Muscle layer of colon (tissue), 2 donors: ENCODE measurements around the gene PTPRO.
"Not testable (repeated sequence)": the region's sequence is repeated elsewhere in the genome, so short reads cannot be mapped to it uniquely, and the experiment has no call there.

Experiments
- H3K27ac ChIP-seq: one replicate; pipeline ENCODE4 v1.7.0; 2013; ENCODE audit warnings: low read depth, mild to moderate bottlenecking, low read length, moderate library complexity
- H3K27me3 ChIP-seq, 2 donors: one replicate each; pipeline ENCODE4 v1.7.0; 2013; ENCODE audit warnings: low read length in 2 of 2, mild to moderate bottlenecking in 2 of 2; ENCODE audit not compliant: insufficient read depth in 2 of 2, control insufficient read depth in 1 of 2
- H3K36me3 ChIP-seq: one replicate; pipeline ENCODE4 v1.7.0; 2013; ENCODE audit warnings: mild to moderate bottlenecking, low read length; ENCODE audit not compliant: insufficient read depth
- H3K4me1 ChIP-seq: one replicate; pipeline ENCODE4 v1.7.0; 2013; ENCODE audit warnings: mild to moderate bottlenecking, low read length; ENCODE audit not compliant: insufficient read depth
- H3K4me3 ChIP-seq, 2 donors: one replicate each; pipeline ENCODE4 v1.7.0; 2013; ENCODE audit warnings: low read length in 2 of 2, low read depth in 1 of 2, mild to moderate bottlenecking in 1 of 2, moderate library complexity in 1 of 2
- H3K9ac ChIP-seq: one replicate; pipeline ENCODE4 v1.7.0; 2013; ENCODE audit warnings: low read length
- H3K9me3 ChIP-seq: one replicate; pipeline ENCODE4 v1.7.0; 2013; ENCODE audit warnings: mild to moderate bottlenecking, low read length
- donor health status: abdominal sarcoma.
- donor health status: Adenocarcinoma of cecum.

The PTPRO gene

DNA sequence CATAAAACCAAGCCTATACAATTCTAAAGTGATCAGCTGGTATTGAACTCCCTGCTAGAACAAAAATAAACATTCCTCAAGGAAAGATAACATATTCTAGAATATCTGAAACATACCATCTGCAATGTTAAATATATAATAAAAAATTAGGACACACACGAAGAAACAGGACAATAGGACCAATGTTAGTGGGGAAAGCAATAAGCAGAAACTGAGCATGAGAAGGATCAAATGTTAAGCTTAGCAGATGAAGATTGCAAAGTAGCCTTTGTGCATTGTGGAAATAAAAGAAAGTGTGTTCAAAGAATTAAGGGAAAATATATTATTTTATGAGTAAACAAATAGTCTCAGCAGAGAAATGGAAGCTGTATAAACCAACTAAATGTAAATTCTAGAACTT, 286.1 kb downstream of the PTPRO start:
- Histone ChIP-seq H3K9me3 (no peaks in the 10 kb centered on the region), H3K4me1 (no peaks in the 10 kb centered on the region), H3K27me3 (no peaks in the 10 kb centered on the region), H3K9ac (no peak overlapping the region), H3K36me3 (no peaks in the 10 kb centered on the region), H3K27ac (no peak overlapping the region), H3K4me3 (no peak overlapping the region)

DNA sequence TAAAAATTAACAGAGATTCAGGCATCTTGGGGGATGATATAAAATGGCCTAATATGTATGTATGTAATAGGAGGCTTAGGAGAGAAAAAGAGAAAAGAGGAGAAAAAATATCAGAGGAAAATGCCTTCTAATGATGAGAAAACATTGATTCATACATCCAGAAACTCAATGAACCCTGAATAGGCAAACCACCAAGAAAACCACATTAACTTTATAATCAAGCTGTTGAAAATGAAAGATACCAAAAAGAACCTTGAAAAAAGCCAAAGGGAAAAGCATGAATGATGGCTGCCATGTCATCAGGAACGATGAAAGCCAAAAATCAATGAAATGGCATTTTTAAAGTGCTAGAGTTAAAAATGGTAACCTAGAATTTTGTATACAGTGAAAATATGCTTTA, 286.6 kb downstream of the PTPRO start:
- no peaks in the 10 kb centered on the region for H3K9me3 ChIP-seq
- no peaks in the 10 kb centered on the region for H3K27me3 ChIP-seq
- H3K4me1 ChIP-seq = no peaks in the 10 kb centered on the region
- no peaks in the 10 kb centered on the region for H3K36me3 ChIP-seq
- no peak overlapping the region for H3K27ac ChIP-seq
- H3K9ac ChIP-seq = no peak overlapping the region
- H3K4me3 ChIP-seq = no peak overlapping the region

- no peaks in the 10 kb centered on the region for H3K4me1 ChIP-seq
- no peaks in the 10 kb centered on the region for H3K9me3 ChIP-seq
- no peaks in the 10 kb centered on the region for H3K36me3 ChIP-seq
- no peak overlapping the region for H3K9ac ChIP-seq
- no peak overlapping the region for H3K27ac ChIP-seq
- H3K27me3 ChIP-seq = no peaks in the 10 kb centered on the region
- H3K4me3 ChIP-seq = no peak overlapping the region
Measured at GRCh38 chr12:15613981-15614380, 291.7 kb downstream of the PTPRO start.

- not testable (repeated sequence) for H3K9me3 ChIP-seq, H3K27me3 ChIP-seq, H3K9ac ChIP-seq, H3K36me3 ChIP-seq, H3K4me3 ChIP-seq, H3K4me1 ChIP-seq, H3K27ac ChIP-seq
Measured at GRCh38 chr12:15616495-15616894, 294.2 kb downstream of the PTPRO start.

DNA sequence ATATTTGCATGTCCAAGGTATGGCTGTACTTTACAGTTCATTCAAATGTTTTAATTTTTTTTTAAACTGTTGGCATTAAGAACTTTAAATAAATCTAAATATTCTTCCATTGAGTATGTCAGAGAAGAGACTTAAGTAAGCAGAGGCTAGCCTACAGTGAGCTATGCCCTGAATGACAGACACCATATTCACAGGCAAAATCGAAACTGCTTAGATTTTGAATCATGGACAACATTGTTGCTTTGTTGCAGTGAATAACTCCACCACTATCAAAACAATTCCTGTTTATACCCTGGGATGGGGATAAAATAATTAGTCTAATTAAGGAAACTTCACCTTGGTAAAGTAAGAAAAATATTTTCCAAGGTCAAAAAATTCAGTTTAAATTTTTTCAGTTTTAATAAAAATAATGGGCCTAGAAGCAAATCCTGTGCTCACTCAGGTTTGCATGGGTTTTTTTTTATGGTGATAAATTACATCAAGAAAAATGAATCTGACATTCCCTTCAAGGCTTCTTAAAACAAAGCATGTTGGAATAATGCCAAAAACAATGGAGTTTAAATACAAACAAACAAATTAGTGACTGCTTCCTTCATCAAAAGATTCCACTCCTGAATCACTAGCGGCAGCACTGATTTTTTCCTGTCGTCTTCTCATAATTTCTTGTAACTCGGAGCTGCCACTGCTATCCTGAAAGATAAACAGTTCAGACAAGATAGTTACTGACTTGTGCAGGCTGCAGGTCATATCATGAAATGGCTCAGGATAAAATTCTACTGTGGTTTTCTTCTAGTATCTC, 298.6 kb downstream of the PTPRO start:
- Histone ChIP-seq H3K9me3 (no peaks in the 10 kb centered on the region), H3K27ac (no peak overlapping the region), H3K27me3 (no peaks in the 10 kb centered on the region), H3K36me3 (peaks cover 14% of the 10 kb centered on the region), H3K4me1 (no peaks in the 10 kb centered on the region), H3K4me3 (no peak overlapping the region), H3K9ac (no peak overlapping the region)

DNA sequence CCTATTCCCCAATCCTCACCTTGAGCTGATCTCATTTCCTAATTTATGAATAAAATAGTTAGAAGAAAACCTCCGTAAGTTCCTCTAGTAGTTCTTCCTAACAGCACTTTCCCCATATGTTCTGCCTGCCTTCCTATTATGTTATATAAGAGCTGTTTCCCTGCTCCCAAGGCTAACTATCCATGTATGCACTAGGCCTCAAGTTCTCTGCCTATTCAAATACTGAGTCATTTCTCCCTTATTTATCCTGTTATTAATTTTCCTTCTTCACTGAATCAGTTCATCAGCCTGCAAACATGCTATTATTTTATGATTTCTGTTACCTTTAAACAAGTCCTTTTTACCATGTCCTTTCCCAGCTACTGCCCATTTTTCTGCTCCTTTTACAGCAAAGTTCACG, 302.8 kb downstream of the PTPRO start:
- Histone ChIP-seq H3K4me1 (peaks cover 21% of the 10 kb centered on the region), H3K9me3 (no peaks in the 10 kb centered on the region), H3K27ac (no peak overlapping the region), H3K4me3 (no peak overlapping the region), H3K27me3 (no peaks in the 10 kb centered on the region), H3K9ac (no peak overlapping the region), H3K36me3 (peaks cover 6% of the 10 kb centered on the region)

- H3K27me3 ChIP-seq = no peaks in the 10 kb centered on the region
Measured at GRCh38 chr12:15627995-15628945, 306.0 kb downstream of the PTPRO start.

GRCh38 chr12:15629108-15629507, 306.8 kb downstream of the PTPRO start:
- peaks cover 22% of the 10 kb centered on the region for H3K4me1 ChIP-seq
- no peak overlapping the region for H3K9ac ChIP-seq
- no peaks in the 10 kb centered on the region for H3K36me3 ChIP-seq
- no peak overlapping the region for H3K4me3 ChIP-seq
- H3K27ac ChIP-seq = no peak overlapping the region
- H3K27me3 ChIP-seq = no peaks in the 10 kb centered on the region
- H3K9me3 ChIP-seq = no peaks in the 10 kb centered on the region

More at GRCh38 chr12:15627995-15628945, 306.0 kb downstream of the PTPRO start:
- Histone ChIP-seq H3K4me1 (peaks cover 22% of the 10 kb centered on the region), H3K36me3 (peaks cover under 1% of the 10 kb centered on the region), H3K27ac (peak overlapping the region; percentile 35), H3K9me3 (no peaks in the 10 kb centered on the region), H3K9ac (peak overlapping the region; percentile 1), H3K4me3 (peak overlapping the region in 1 of 2 donors; percentile 25)

DNA sequence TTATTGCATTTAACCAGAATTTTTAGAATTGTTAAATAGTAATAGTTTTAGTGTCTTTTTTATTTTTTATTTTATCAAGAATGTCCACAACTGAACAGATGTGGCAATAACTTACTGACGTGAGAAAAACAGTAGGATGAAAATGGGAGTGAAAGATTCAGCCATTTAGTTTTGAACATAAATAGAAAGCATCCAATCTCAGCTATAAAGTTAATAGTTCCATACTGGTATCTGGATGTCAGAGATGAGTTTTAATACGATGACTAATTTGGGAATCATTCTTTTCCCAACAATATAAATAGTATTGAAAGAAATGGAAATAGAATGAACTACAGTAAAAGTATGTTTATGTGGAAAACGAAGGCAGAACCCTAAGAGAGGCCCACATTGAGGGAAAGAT, 307.5 kb downstream of the PTPRO start:
- Histone ChIP-seq H3K4me1 (peaks cover 22% of the 10 kb centered on the region), H3K9me3 (no peaks in the 10 kb centered on the region), H3K27ac (peak overlapping the region; percentile 19), H3K9ac (no peak overlapping the region), H3K4me3 (no peak overlapping the region), H3K36me3 (no peaks in the 10 kb centered on the region), H3K27me3 (no peaks in the 10 kb centered on the region)

DNA sequence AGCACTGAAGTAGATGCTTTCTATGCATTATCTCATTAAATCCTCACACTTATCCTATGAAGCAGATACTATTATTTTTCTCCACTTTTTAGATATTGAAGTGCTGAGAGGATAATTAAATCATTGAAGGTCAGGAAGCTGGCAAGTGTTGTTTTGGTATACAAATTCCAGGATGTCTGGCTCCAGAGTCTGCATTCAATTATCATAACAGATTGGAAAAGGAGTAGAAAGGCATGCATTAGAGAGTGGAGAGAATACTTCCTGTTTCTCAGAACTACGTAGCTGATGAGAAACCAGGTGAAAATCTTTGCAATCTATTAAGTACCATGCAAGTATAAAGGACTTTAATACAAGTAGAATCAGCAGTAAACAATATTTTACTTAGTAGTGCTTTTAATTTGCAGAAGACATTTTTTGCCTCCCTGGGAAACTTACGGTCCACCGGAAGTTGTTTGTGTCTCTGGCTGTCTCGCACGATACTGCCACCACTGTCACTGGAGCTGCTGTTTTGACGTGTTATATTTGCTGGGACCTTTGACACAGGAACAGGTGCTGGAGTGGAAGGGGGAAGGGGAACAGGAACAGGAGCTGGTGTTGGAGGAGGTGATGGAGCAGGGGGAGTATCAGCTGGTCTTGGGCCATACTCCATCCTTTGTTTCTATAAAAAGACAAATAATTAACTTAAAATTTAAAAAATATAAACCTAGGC, 308.9 kb downstream of the PTPRO start:
- H3K36me3 ChIP-seq = no peaks in the 10 kb centered on the region
- no peak overlapping the region for H3K9ac ChIP-seq
- no peak overlapping the region for H3K27ac ChIP-seq
- peaks cover 22% of the 10 kb centered on the region for H3K4me1 ChIP-seq
- H3K27me3 ChIP-seq = no peaks in the 10 kb centered on the region
- H3K9me3 ChIP-seq = no peaks in the 10 kb centered on the region
- no peak overlapping the region for H3K4me3 ChIP-seq

- no peaks in the 10 kb centered on the region for H3K9me3 ChIP-seq
- H3K27ac ChIP-seq = no peak overlapping the region
- no peak overlapping the region for H3K9ac ChIP-seq
- H3K4me1 ChIP-seq = peaks cover 21% of the 10 kb centered on the region
- H3K36me3 ChIP-seq = no peaks in the 10 kb centered on the region
- H3K4me3 ChIP-seq = no peak overlapping the region
- no peaks in the 10 kb centered on the region for H3K27me3 ChIP-seq
Measured at GRCh38 chr12:15632708-15633107, 310.4 kb downstream of the PTPRO start.
